HG03558 (cell line): Measurements from ENCODE around the gene GLT6D1.
"Not testable (repeated sequence)": the region's sequence is repeated elsewhere in the genome, so short reads cannot be mapped to it uniquely, and the experiment has no call there.

Experiments
- ATAC-seq: cut with Tn5 transposase; IDR thresholded peaks from one replicate; pipeline ENCODE4 v1.9.1; 2021; ENCODE audit warnings: moderate number of reproducible peaks; ENCODE audit not compliant: unreplicated experiment; ENCODE audit errors: extremely low read depth

GLT6D1 gene

GRCh38 chr9:135639196-135639595 lies at the start of gene GLT6D1:
Gene GLT6D1 (minus strand): TSS chr9:135639540. CDS start chr9:135639187, 353 bp downstream.
- no peak for ATAC-seq

- no peak for ATAC-seq
Measured at GRCh38 chr9:135689011-135689410, 49.7 kb upstream of the GLT6D1 start.

GRCh38 chr9:135687216-135687615 lies 47.9 kb upstream of the GLT6D1 start:
- no peak for ATAC-seq

- no peak for ATAC-seq
Measured at GRCh38 chr9:135684691-135685090, 45.4 kb upstream of the GLT6D1 start.

- no peak for ATAC-seq
Measured at GRCh38 chr9:135683401-135684034, 44.2 kb upstream of the GLT6D1 start.

- ATAC-seq = no peak
Measured at GRCh38 chr9:135681161-135681560, 41.8 kb upstream of the GLT6D1 start.

GRCh38 chr9:135680056-135680455 lies 40.7 kb upstream of the GLT6D1 start:
- ATAC-seq = no peak

GRCh38 chr9:135678236-135679017 lies 39.1 kb upstream of the GLT6D1 start:
- ATAC-seq = no peak

GRCh38 chr9:135677641-135678168 lies 38.4 kb upstream of the GLT6D1 start:
- no peak for ATAC-seq

GRCh38 chr9:135676891-135677290 lies 37.6 kb upstream of the GLT6D1 start:
- no peak for ATAC-seq

GRCh38 chr9:135674977-135675376 lies 35.6 kb upstream of the GLT6D1 start:
- no peak for ATAC-seq

GRCh38 chr9:135673941-135674340 lies 34.6 kb upstream of the GLT6D1 start:
- ATAC-seq = no peak

- not testable (repeated sequence) for ATAC-seq
Measured at GRCh38 chr9:135672786-135673185, 33.4 kb upstream of the GLT6D1 start.

- ATAC-seq = no peak
Measured at GRCh38 chr9:135671591-135672041, 32.3 kb upstream of the GLT6D1 start.

GRCh38 chr9:135670721-135671590 lies 31.6 kb upstream of the GLT6D1 start:
- no peak for ATAC-seq

GRCh38 chr9:135669616-135670285 lies 30.4 kb upstream of the GLT6D1 start:
- no peak for ATAC-seq

GRCh38 chr9:135669018-135669417 lies 29.7 kb upstream of the GLT6D1 start:
- not testable (repeated sequence) for ATAC-seq

GRCh38 chr9:135667463-135668001 lies 28.2 kb upstream of the GLT6D1 start:
- ATAC-seq = no peak

- no peak for ATAC-seq
Measured at GRCh38 chr9:135666534-135667462, 27.5 kb upstream of the GLT6D1 start.
